Measurements from ENCODE around the gene EEF2.
"Not testable (repeated sequence)": the region's sequence is repeated elsewhere in the genome, so short reads cannot be mapped to it uniquely, and the experiment has no call there.

EEF2 gene

GRCh38 chr19:4018775-4019504, 33.7 kb upstream of the EEF2 start:
- peaks cover 14% of the 10 kb centered on the region for H3K4me1 Mint-ChIP-seq (ENCODE audit: low read depth)
- H3K4me3 Mint-ChIP-seq, result no peak overlapping the region
- H3K27ac Mint-ChIP-seq, result peak overlapping the region; percentile 50
- DNase-seq, result no peak
- H3K9me3 Mint-ChIP-seq, result no peaks in the 10 kb centered on the region
- H3K27me3 Mint-ChIP-seq, result no peaks in the 10 kb centered on the region
- peaks cover 60% of the 10 kb centered on the region for H3K36me3 Mint-ChIP-seq (ENCODE audit: low read depth)

- peaks cover 16% of the 10 kb centered on the region for H3K4me1 Mint-ChIP-seq (ENCODE audit: low read depth)
- H3K27me3 Mint-ChIP-seq, result no peaks in the 10 kb centered on the region
- DNase-seq, result no peak
- H3K4me3 Mint-ChIP-seq, result no peak overlapping the region
- H3K36me3 Mint-ChIP-seq (ENCODE audit: low read depth), result peaks cover 58% of the 10 kb centered on the region
- no peaks in the 10 kb centered on the region for H3K9me3 Mint-ChIP-seq
- H3K27ac Mint-ChIP-seq, result peak overlapping the region; percentile 50
Measured at GRCh38 chr19:4018140-4018613, 32.9 kb upstream of the EEF2 start.

GRCh38 chr19:4016903-4017638, 31.8 kb upstream of the EEF2 start:
- DNase-seq, result no peak
- Mint-ChIP-seq H3K27ac (no peak overlapping the region), H3K4me3 (no peak overlapping the region), H3K36me3 (ENCODE audit: low read depth) (peaks cover 67% of the 10 kb centered on the region), H3K9me3 (no peaks in the 10 kb centered on the region), H3K27me3 (no peaks in the 10 kb centered on the region), H3K4me1 (ENCODE audit: low read depth) (peaks cover 25% of the 10 kb centered on the region)

GRCh38 chr19:4016486-4016885, 31.2 kb upstream of the EEF2 start:
- peaks cover 63% of the 10 kb centered on the region for H3K36me3 Mint-ChIP-seq (ENCODE audit: low read depth)
- peaks cover 24% of the 10 kb centered on the region for H3K4me1 Mint-ChIP-seq (ENCODE audit: low read depth)
- no peak for DNase-seq
- H3K4me3 Mint-ChIP-seq, result no peak overlapping the region
- no peaks in the 10 kb centered on the region for H3K27me3 Mint-ChIP-seq
- H3K27ac Mint-ChIP-seq, result no peak overlapping the region
- no peaks in the 10 kb centered on the region for H3K9me3 Mint-ChIP-seq

GRCh38 chr19:4015705-4016402, 30.6 kb upstream of the EEF2 start:
- H3K9me3 Mint-ChIP-seq, result no peaks in the 10 kb centered on the region
- no peak for DNase-seq
- no peaks in the 10 kb centered on the region for H3K27me3 Mint-ChIP-seq
- H3K4me1 Mint-ChIP-seq (ENCODE audit: low read depth), result peaks cover 30% of the 10 kb centered on the region
- H3K4me3 Mint-ChIP-seq, result no peak overlapping the region
- peaks cover 66% of the 10 kb centered on the region for H3K36me3 Mint-ChIP-seq (ENCODE audit: low read depth)
- H3K27ac Mint-ChIP-seq, result no peak overlapping the region

- Mint-ChIP-seq H3K27me3 (no peaks in the 10 kb centered on the region), H3K27ac (no peak overlapping the region), H3K4me1 (ENCODE audit: low read depth) (peaks cover 39% of the 10 kb centered on the region), H3K36me3 (ENCODE audit: low read depth) (peaks cover 60% of the 10 kb centered on the region), H3K4me3 (no peak overlapping the region), H3K9me3 (no peaks in the 10 kb centered on the region)
- peak; percentile 70 for DNase-seq
Measured at GRCh38 chr19:4014541-4015491, 29.6 kb upstream of the EEF2 start.

- Mint-ChIP-seq H3K9me3 (no peaks in the 10 kb centered on the region), H3K27me3 (no peaks in the 10 kb centered on the region), H3K4me1 (ENCODE audit: low read depth) (peaks cover 47% of the 10 kb centered on the region), H3K4me3 (no peak overlapping the region), H3K36me3 (ENCODE audit: low read depth) (peaks cover 60% of the 10 kb centered on the region), H3K27ac (no peak overlapping the region)
- no peak for DNase-seq
Measured at GRCh38 chr19:4013886-4014540, 28.8 kb upstream of the EEF2 start.

GRCh38 chr19:4012975-4013634, 27.8 kb upstream of the EEF2 start:
- Mint-ChIP-seq H3K9me3 (no peaks in the 10 kb centered on the region), H3K27ac (no peak overlapping the region), H3K4me3 (no peak overlapping the region), H3K4me1 (ENCODE audit: low read depth) (peaks cover 51% of the 10 kb centered on the region), H3K27me3 (no peaks in the 10 kb centered on the region), H3K36me3 (ENCODE audit: low read depth) (peaks cover 54% of the 10 kb centered on the region)
- no peak for DNase-seq

- H3K27ac Mint-ChIP-seq, result no peak overlapping the region
- no peak for DNase-seq
- no peaks in the 10 kb centered on the region for H3K9me3 Mint-ChIP-seq
- H3K4me3 Mint-ChIP-seq, result no peak overlapping the region
- H3K36me3 Mint-ChIP-seq (ENCODE audit: low read depth), result peaks cover 51% of the 10 kb centered on the region
- H3K27me3 Mint-ChIP-seq, result no peaks in the 10 kb centered on the region
- H3K4me1 Mint-ChIP-seq (ENCODE audit: low read depth), result peaks cover 51% of the 10 kb centered on the region
Measured at GRCh38 chr19:4012092-4012974, 27.1 kb upstream of the EEF2 start.

- Mint-ChIP-seq H3K27ac (peak overlapping the region; percentile 11), H3K4me1 (ENCODE audit: low read depth) (peaks cover 51% of the 10 kb centered on the region), H3K36me3 (ENCODE audit: low read depth) (peaks cover 47% of the 10 kb centered on the region)
- not testable (repeated sequence) for H3K27me3 Mint-ChIP-seq, DNase-seq, H3K9me3 Mint-ChIP-seq, H3K4me3 Mint-ChIP-seq
Measured at GRCh38 chr19:4011430-4011829, 26.2 kb upstream of the EEF2 start.

- Mint-ChIP-seq H3K27me3 (no peaks in the 10 kb centered on the region), H3K9me3 (no peaks in the 10 kb centered on the region), H3K36me3 (ENCODE audit: low read depth) (peaks cover 41% of the 10 kb centered on the region), H3K27ac (peak overlapping the region; percentile 11), H3K4me3 (no peak overlapping the region), H3K4me1 (ENCODE audit: low read depth) (peaks cover 51% of the 10 kb centered on the region)
- DNase-seq, result no peak
Measured at GRCh38 chr19:4010808-4011110, 25.5 kb upstream of the EEF2 start.

- H3K27ac Mint-ChIP-seq, result no peak overlapping the region
- no peaks in the 10 kb centered on the region for H3K27me3 Mint-ChIP-seq
- H3K9me3 Mint-ChIP-seq, result no peaks in the 10 kb centered on the region
- H3K36me3 Mint-ChIP-seq (ENCODE audit: low read depth), result peaks cover 36% of the 10 kb centered on the region
- no peak for DNase-seq
- H3K4me1 Mint-ChIP-seq (ENCODE audit: low read depth), result peaks cover 51% of the 10 kb centered on the region
- H3K4me3 Mint-ChIP-seq, result peak overlapping the region; percentile 15
Measured at GRCh38 chr19:4009990-4010807, 24.9 kb upstream of the EEF2 start.
